AG04449 (cell line): ENCODE results near the gene CLTCL1.
"Not testable (repeated sequence)": the region's sequence is repeated elsewhere in the genome, so short reads cannot be mapped to it uniquely, and the experiment has no call there.

Experiments
- CTCF ChIA-PET: fragments of 350-600 bp; formaldehyde crosslinking; extraction: SDS; loops from one replicate; lab custom pipeline; 2021; ENCODE audit warnings: antibody characterized with exemption; lab: Yijun Ruan, JAX
- POLR2A ChIA-PET: fragments of 400-600, 350-600 bp; formaldehyde crosslinking; extraction: SDS; loops from one replicate; lab custom pipeline; 2020; ENCODE audit warnings: antibody characterized with exemption, inconsistent platforms; lab: Yijun Ruan, JAX
- DNase-seq: peaks from one replicate; pipeline ENCODE4 v3.0.0-alpha.2; 2010; ENCODE audit warnings: low read depth, low spot score
- H3K4me3 ChIP-seq: 2 replicates; pipeline ENCODE4 v1.5.1; 2011; ENCODE audit warnings: low read depth, mild to moderate bottlenecking, control low read depth, low read length
- CTCF ChIP-seq: IDR thresholded peaks from one replicate; pipeline ENCODE4 v1.5.1; 2011; ENCODE audit warnings: mild to moderate bottlenecking, moderate library complexity, low read length, control low read depth, inconsistent platforms; ENCODE audit not compliant: insufficient read depth; ENCODE audit errors: missing control alignments

The CLTCL1 gene

GRCh38 chr22:19207401-19207808 is 84.1 kb downstream of the CLTCL1 start:
- POLR2A ChIA-PET: no interaction called here
- CTCF ChIA-PET: no interaction called here
- DNase-seq: no peak
- TF ChIP-seq CTCF: no peak
- no peak overlapping the region for H3K4me3 ChIP-seq

GRCh38 chr22:19206287-19206686 is 85.2 kb downstream of the CLTCL1 start:
- POLR2A ChIA-PET: interaction anchor here (0.7 kb wide), 1 partner anchor 17 kb away, joined by 3 read pairs; no protein-coding TSS in a partner anchor
- no peak overlapping the region for H3K4me3 ChIP-seq
- no peak for DNase-seq
- CTCF ChIA-PET: interaction anchor here (1.9 to 2.4 kb wide), 2 partner anchors 25 to 27 kb away, joined by 5 to 9 read pairs; partner anchors contain the start of gene SLC25A1
- TF ChIP-seq CTCF: no peak

- ChIA-PET POLR2A (no interaction called here), CTCF (interaction anchor here (1.3 to 2.4 kb wide), 3 partner anchors 9 to 26 kb away, joined by 3 to 9 read pairs (median 5); partner anchors contain the start of gene SLC25A1)
- no peak for TF ChIP-seq CTCF
- no peak for DNase-seq
- H3K4me3 ChIP-seq: no peak overlapping the region
Observed at GRCh38 chr22:19204640-19205039, 86.9 kb downstream of the CLTCL1 start.

- ChIA-PET POLR2A (no interaction called here), CTCF (no interaction called here)
- no peak for TF ChIP-seq CTCF
- no peak overlapping the region for H3K4me3 ChIP-seq
- DNase-seq: no peak
Observed at GRCh38 chr22:19203834-19204233, 87.7 kb downstream of the CLTCL1 start.

- CTCF ChIA-PET: interaction anchor here (1.0 to 1.1 kb wide), 2 partner anchors 24 to 97 kb away, joined by 3 to 4 read pairs; partner anchors contain the start of gene SLC25A1
- POLR2A ChIA-PET: not testable (repeated sequence)
Observed at GRCh38 chr22:19202799-19203186, 88.7 kb downstream of the CLTCL1 start.

GRCh38 chr22:19201869-19202798 is 89.4 kb downstream of the CLTCL1 start:
- DNase-seq: no peak
- H3K4me3 ChIP-seq: no peak overlapping the region
- POLR2A ChIA-PET: no interaction called here
- CTCF ChIA-PET: interaction anchor here (1.0 to 1.1 kb wide), 2 partner anchors 23 to 98 kb away, joined by 3 to 4 read pairs; partner anchors contain the start of gene SLC25A1
- no peak for TF ChIP-seq CTCF

More at GRCh38 chr22:19202799-19203186, 88.7 kb downstream of the CLTCL1 start:
- not testable (repeated sequence) for H3K4me3 ChIP-seq, DNase-seq
